Measurements from ENCODE around the gene SDK2.
"Not testable (repeated sequence)": the region's sequence is repeated elsewhere in the genome, so short reads cannot be mapped to it uniquely, and the experiment has no call there.

SDK2 gene

DNA sequence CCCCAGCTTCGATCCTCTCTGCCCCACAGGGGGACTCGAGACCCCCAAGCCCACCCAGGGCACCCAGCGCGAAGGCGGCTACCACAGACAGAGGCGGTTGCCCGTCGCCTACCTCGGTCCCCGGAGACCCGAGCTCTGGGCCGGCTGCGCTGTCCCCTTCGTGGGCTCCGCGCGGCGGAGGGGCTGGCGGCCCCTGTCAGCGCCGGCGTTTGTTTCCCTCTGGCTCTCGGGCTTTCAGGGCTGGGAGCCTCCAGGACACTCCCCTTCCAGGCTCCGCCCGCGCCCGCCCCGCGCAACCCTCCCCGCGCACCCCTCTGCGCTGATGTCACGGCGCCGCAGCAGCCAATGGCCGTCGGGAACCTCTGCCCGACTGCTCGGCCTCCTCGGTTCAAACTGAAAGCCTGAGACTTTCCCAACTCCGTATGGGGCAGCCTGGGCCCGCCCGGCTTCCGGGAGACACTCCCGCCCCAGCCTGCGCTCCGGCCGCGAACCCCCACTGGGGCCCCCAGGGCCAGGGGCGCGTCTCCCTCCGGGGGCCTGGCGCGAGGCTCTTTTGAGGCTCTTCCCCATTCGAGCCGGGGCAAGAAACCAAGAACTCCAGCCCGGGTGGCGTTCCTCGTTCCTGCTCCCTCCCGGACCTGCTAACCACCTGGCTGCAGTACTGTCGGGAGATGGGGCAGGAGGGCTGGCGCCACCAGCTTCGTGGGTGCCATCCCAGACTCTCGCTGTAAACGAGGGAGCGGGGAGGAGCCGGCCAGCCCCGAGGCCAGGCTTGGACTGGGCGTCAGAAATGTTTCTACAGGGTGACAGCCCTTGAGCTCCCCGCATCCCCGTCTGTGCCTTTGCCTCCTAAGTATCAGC is 332.2 kb downstream of the SDK2 start, which contains the start of gene CDC42EP4:
CDC42EP4 (minus strand) TSS at position 221 of the 861 bp plus-strand sequence. CDS start 25,501 bp downstream, outside the sequence.
- peak; percentile 50 to 97 (median 90) for DNase-seq

DNA sequence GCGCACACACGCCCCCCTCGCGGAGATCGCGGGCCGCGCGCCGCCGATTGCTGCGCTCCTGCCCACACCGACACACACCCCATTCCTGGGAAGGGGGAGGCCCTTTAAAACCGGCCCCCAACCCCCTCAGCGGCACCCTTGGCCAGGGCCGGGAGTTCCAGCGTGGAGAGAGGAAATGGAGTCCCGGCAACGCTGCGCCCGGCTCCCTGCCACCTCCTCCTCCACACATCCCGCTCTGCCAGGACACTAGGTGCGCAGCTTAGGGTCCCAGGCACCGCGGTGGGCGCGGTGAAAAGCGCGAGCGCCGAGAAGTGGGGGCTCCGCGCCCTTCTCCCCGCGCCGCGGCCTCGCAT is 332.8 kb downstream of the SDK2 start:
- DNase-seq = peak in 5 of 56 donors; percentile 48 to 68 (median 61)

DNA sequence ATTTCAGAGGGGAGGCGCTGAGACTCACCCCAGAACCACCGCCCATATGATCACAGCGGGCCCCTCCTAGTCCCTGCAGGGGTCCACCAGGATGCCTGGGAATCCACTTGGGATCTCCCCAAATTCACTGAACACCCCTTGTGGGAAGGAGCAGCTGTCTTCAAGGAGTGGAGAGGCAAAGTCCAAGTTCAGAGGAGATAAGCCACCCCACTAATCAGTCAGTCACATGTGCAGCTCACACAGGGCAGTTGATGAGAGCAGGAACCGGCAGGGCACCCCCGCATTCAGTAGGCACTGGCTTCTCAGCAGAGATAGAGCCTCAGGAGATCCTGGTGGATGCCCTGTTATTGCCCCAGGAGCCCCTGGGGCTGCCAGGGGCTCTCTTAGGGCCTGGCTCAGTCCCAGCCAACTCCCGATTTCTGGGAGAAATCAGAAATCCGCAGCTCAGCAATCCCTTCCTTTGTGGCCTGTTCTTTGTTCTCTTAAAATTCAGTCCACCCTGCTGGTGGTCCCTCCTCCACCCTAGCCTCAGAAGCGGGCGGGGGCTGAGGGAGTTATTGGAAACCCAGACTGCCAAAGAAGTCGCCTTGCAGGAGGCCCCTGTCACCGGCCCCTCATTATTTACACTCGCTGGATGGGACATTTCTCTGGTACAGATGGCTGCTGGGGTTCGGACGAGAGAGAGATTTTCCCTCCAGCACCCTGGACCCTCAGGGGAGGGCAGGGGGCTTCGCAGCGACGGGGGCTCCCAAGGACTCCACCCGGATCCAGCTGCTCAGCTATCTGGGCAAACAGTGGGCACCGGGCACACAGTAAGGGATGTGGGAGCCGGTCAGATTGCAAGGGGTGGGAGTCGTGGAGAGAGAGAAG is 334.3 kb downstream of the SDK2 start:
- peak in 5 of 56 donors; percentile 28 to 54 (median 49) for DNase-seq

DNA sequence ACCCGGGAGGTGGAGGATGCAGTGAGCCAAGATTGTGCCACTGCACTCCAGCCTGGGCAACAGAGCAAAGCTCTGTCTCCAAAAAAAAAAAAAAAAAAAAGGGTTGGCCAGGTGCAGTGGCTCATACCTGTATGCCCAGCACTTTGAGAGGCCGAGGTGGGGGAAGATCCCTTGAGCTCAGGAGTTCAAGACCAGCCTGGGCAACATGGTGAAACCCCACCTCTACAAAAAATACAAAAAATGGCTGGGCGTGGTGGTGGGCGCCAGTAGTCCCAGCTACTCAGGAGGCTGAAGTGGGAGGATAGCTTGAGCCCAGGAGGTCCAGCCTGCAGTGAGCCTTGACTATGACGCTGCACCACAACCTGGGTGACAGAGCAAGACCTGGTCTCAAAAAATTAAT is 335.3 kb downstream of the SDK2 start:
- not testable (repeated sequence) for DNase-seq

DNA sequence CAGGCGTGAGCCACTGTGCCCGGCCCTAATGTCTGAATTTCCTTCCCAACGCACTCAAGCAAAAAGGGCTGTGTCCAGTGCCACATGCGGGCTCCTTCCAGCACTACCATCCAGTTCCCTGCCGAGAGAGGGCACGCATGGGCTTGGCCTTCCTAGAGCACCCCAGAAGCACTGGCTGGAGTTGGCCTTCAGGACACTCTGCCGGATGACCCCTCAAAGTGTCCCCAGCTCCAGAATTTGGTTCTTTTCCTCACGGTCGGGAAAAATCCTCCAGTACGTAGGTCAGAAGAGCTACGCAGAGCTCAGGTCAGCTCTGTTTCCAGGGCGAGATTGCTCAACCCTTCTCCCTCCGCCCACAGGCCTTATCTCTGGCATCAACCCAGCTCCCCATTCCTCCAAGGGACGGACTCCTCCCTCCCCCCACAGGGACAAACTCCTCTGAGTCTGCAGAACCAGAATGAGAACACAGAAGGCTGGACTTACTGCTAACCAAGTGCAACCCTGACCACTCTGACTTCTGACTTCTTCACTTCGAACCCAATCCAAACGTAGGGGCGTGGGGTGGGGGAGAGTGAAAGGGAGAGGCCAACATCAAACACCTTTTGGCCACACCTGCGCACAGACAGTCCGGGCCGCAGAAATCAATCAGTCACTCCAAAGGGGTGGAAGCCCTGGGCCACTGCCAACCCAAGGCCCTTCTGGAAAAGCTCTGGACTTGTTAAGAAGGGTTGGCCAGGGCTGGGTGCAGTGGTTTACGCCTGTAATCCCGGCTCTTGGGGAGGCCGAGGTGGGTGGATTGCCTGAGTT is 336.0 kb downstream of the SDK2 start:
- DNase-seq = peak in 2 of 56 donors; percentile 15 to 20

DNA sequence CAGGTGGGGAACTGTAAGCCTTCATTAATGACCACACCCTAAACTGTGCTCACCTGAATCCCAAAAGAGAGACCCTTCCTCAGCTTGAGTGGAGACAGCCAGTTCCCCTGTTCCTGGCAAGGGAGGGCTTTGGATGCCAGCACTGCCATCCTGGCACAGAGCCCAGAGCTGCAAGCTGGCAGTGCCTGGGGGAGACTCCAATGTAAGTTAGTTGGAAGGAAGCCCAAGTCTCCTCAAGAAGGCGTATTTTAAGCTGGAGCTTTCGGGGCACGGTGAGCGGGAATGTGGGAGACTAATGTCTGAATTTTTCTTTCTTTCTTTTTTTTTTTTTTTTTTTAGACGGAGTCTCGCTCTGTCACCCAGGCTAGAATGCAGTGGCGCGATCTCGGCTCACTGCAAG is 337.1 kb downstream of the SDK2 start:
- DNase-seq = peak in 27 of 56 donors; percentile 15 to 66 (median 38)

DNA sequence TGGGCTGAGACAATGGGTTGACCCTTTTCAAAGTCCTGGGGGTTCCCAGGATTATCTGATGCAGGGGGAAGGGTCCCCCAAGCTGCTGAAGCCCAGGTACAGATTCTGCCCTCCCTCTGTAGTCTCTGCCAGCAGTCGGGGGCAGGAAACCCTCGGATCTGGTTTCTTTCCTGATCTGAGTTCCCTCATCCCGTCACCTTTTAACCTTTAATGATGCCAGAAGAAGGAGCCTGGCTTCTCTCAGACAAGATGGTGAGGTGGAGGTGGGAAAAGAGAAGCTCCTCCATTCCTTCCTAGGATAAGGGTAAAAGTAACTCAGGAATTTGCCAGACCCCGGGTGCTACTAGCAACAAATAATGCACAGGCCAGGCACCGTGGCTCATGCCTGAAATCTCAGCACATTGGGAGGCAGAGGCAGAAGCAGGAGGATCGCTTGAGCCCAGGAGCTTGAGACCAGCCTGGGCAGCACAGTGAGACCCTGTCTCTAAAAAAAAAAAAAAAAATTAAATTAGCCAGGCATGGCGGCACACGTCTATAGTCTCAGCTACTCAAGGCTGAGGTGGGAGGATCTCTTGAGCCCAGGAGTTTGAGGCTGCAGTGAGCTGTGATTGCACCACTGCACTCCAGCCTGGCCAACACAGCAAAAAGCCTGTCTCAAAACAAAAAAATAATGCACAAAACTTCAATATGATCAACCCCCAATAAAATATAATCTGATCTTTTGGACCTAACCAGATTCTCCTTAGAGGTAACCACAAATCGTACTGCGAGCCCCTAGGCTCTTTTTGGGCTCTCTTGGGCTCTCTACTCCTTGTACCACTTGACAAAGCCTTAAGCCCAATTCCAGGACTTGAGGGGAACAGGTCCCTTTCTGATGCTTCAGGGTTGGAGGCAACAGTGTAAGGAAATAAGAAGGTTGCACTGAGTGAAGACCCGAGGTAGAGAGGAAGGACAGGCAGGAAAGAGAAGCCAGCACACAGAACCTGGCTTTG is 338.1 kb downstream of the SDK2 start:
- no peak for DNase-seq

DNA sequence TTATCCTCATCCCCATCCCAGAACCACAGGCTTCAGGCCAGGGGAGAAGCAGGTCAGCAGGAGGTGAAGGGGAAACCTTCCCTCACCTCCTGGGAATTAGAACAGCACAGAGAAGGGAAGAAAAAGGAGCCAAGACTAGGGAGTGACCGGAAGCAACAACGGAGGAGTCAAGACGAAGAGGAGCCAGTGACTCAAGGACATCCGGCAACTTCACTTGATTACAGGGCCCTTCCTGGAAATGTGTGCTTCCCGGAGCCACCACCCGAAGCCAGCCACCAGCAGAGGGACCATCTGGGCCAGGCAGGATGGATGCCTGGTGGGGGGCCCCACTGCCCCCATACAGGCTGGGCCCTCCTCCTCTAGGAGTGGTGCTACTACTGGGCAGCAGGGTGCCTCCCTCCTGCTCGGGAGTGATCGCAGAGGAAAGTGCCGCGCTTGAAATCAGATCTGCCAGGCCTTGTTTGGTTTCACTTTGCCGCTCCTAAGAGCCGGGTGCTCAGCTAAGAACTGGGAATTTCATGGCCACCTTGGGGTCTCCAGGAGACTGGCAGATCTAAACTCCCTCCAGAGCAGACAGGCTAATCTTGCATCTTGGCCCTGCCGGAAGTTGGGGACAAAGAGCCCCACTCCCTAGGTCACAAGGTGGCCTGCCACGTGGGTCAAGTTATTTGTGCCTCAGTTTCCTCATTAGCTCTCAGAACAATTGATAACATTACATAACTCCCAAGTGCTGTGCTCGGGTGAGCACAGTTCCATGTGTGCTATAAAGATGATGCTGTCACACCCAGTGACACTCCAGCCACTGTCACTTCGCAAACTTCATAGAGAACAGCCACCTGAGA is 339.1 kb downstream of the SDK2 start:
- DNase-seq = peak in 9 of 56 donors; percentile 10 to 41 (median 29)

DNA sequence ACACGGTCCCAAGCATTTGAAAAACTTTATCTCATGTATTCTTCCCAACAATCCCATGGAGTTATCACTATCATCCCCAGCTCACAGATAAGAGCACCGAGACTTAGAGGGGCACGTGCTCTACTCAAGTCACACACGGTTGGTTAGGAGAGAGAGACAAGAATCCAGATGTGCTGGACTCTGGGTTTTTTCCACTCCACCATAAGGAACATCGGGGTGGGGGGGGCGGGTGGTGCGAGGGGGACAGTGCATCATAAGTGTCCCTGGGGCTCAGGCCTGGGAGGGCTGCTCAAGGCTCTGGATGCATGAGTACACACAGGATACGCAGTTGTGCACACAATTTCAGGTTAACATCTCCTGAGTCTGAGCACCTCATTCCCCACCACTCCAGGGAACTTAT is 339.8 kb downstream of the SDK2 start:
- no peak for DNase-seq

DNA sequence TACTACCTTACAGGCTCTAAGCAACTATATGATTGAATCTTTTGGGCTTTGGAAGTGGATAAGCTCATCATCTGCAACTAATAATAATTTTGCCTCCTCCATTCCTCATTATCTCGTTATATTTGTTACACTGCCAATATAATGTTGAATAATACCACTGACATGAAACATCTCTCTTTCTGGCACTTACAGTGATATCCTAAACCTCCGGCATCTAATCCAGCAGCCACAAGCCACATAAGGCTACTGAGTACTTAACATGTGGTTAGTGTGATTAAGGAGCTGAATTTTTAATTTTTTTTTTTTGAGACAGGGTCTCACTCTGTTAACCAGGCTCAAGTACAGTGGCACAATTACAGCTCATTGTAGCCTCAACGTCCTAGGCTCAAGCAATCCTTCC is 342.1 kb downstream of the SDK2 start:
- DNase-seq = no peak

DNA sequence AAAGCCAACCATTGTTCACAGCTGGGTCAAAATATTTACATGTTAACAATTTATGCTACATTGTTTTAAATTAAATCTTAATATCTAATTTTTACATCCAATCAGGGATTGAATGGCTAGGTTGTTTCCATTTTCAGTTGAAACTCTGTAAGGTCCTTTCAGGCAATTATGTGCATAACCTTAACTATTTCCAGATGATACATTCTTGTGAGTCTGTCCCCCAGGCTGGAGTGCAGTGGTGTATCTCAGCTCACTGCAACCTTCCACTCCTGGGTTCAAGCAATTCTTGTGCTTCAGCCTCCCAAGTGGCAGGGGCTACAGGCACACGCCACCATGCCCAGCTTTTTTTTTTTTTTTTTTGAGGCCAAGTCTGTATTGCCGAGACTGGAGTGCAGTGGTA is 342.9 kb downstream of the SDK2 start:
- DNase-seq = no peak

DNA sequence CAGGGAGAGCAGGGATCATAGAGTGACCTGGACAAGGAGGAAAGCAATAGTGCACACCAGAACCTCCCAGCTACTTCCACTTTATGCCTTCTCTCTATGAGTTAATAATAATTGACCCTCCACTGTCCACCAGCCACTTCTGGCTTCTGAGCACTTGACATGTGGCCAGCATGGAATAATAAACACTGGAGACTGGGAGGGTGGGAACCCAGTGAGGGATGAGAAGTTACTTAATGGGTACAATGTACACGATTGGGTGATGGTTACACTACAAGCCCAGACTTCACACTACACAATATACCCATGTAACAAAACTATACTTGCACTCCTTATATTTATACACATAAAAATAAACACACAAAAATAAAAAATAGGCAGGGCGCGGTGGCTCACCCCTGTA is 343.9 kb downstream of the SDK2 start:
- no peak for DNase-seq

DNA sequence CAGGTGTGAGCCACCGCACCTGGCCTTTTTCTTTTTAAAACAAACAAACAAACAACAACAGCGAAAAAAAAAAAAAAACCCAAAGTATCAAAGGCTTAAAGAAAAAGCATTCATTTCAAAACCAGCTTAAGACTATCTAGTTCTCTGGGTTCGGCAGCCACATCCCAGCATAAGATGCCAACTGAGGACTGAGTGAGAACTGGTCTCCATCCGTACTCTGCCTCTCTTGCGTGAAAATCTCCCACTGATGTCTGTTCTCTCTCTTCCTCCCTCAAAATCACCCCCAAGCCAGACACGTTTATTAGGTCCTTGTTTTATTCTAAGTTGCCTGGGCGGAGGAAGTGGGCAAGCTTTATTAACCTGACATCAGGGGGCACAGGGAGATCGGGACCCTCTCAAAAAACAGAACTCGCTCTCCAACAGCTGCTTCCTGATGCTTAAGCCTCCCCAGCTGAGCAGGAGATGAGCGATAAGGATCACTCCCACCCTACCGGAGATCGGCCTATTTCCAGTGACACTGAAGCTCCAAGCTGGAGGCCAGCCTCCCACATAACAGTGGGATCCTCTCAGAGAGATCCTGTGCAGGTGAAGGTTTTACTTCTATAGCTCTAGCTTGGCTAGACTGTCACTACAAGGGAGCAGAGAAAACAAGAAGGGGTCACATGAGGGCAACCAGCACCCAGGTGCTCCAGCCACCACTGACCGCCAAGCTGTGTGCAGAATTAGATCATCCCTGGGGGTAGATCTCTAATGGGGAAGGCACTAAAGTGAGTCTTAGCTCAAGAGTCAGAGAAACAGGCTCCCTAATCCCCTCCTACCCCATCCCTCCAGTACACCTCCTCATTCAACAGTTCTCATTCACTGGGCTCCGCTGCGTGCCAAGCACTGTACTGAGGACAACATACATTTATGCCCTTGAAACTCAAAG is 346.0 kb downstream of the SDK2 start:
- DNase-seq = no peak

DNA sequence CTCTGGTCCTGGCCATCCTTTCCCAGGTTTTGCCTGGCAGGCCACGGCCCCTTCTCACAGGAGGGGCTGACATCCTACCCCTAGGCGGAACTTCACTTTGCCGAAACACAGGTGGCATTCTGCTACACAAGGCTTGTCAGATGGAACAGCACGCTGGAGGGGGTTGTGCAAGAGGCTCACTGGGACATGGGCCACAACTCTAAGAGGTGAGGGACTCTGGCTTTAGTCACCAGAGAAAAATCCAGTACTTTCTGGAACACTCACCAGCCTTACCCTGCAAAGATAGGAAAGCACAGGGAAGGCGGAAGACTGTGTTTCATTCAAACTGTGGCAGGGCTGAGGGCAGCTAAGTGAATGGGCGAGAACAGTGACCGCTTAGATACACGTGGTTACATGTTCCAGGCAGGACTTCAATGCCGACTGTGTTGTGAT is 350.7 kb downstream of the SDK2 start:
- DNase-seq = peak in 5 of 56 donors; percentile 15 to 36 (median 17)

DNA sequence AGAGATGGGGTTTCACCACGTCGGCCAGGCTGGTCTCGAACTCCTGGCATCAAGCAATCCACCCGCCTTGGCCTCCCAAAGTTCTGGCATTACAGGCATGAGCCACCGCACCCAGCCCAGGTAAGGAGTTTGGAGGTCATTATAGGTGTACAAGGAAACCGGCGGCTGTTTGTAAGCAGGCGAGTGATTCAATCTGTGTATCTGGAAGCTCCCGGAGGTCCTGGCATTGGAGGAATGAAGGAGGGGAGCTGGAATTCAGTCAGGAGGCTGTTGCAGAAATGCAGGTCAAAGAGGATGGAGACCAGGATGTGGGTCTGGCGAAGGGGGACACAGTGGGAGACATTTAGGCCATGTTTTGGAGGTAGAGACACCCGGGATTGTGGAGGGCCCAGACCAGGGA is 351.2 kb downstream of the SDK2 start:
- DNase-seq = no peak

DNA sequence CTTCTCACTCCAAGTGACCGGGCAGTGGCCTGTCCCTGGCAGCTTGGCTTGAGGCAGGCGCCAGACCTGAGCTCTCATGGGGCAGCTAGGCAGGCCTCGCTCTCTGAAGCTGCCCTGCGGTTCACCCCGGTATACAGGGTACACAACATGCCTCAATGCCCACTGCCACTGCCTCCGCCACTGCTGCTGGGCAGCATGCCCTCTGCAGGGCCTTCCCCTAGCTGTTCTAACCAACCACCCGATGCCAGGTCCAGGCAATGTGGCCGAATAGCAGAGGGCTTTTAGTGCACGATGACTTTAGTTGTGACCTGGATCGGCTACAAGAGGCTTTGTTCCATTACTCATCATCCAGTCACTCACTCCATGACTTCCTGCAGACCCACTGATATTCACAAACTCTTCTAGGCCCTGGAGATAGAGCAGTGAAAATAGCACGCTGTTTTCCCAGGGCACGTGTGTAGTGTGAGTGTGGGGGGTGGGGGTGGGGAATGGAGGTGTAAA is 352.2 kb downstream of the SDK2 start:
- peak in 33 of 56 donors; percentile 16 to 79 (median 44) for DNase-seq

DNA sequence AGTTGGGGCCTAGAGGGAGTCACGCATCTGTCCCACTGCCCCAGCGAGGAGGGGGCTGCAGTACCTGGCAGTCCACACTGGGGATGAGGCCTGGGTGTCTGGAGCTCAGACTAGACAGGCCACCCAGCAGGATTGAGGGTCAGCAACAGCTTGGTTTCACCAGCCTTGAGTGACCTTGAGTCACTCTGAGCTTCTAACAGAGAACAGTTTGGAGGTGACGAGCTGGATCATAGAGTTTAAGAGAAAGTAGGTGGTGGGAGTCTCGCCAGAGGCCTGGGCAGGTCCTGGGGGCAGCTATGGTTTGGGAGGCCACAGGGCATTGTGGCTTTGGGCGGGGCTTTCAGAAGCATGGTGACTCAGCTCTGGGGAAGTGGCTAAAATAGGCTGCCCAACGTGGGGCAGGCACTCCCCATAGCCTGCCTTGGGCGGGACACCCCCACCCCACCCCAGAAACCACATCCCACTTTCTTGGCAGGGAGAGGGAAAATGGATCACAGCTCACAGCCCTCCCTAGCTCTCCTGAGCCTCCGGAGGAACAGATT is 352.9 kb downstream of the SDK2 start:
- peak in 2 of 56 donors; percentile 22 to 26 for DNase-seq
